ENCODE data around the gene ARHGEF16.
A peak's percentile ranks its signal among the peaks of the same experiment; 100 is the strongest.

The ARHGEF16 gene

DNA sequence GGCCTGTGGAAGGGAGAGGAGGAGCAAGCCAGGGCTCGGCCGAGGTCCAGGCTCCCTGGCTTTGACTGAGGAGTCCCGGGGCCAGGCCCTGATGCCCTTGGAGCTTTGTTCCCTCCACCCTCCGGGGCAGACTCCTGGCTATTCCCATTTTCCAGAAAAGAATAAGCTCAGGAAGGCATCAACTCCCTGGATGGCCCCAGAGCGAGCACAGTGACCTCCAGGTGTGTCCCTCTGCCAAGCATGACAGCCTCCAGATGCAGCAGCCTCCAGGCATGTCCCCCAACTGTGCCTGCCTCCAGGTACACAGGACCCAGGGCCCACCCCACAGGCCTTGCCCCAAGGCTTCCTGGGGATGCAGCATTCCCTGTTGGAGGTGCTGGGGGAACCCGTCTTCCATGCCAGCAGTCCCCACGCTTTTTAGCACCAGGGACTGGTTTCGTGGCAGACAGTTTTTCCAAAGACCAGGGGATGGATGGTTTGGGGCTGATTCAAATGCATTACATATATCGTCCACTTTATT is 15.7 kb upstream of the ARHGEF16 start:
- DNase-seq (ENCODE audit: low spot score): no peak

DNA sequence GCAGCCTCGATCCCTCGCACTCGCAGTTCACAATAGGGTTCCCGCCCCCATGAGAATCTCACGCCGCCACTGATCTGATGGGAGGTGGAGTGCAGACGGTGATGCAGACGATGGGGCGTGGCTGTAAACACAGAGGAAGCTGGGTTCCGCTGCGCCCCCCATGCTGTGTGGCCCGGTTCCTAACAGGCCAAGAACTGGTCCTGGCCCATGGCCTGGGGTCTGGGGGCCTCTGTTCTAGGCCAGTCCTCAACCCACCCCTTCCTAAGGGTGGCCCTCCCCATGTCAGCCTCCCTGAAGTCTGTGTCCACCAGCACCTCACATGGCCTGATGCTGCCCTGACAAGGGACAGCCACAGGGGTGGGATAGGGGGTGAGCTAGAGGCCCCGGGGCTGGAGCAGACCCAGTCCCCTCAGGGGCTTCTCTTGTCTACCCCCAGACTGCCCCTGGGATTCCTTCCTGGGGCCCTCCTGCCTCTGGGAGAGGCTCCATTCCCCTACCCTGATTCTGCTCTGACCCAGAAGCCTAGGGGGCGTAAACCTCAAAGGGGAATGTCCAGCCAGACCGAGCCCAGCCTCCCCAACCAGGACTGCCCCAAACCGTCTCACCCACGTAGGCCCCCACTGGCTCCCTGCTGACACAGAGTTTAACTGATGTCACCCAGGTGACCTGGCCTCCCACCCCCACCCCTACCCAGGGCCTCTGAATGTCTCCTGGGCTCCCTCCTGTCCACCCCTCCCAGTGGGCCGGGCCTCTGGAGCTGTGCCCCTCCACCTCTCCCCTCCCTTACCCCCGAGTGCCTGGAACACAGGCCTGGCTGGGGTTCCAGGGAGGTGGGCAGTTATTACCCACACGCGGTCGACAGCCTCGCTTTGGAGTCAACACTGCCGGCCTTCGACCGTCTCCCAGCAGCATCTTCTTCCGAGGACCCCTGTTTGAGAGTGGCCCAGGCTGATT is 14.8 kb upstream of the ARHGEF16 start:
- DNase-seq (ENCODE audit: low spot score): no peak

DNA sequence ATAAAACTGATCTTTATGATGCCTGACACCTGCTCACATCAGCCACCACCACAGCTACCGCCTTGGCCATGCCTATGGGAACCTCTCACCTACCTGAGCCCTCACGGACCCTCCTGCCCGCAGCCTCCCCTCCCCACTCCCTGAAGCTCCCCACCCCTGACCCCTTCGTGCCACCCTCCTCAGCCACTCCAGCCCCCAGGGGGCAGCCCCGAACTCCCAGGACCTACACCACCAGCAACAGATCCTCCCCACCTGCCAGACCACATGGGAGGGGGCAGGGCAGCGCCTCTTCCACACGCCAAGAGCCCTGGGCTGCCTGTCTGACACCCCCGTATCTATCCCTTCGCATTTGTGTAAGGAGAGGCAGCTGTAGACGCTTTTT is 14.2 kb upstream of the ARHGEF16 start:
- DNase-seq (ENCODE audit: low spot score): no peak

DNA sequence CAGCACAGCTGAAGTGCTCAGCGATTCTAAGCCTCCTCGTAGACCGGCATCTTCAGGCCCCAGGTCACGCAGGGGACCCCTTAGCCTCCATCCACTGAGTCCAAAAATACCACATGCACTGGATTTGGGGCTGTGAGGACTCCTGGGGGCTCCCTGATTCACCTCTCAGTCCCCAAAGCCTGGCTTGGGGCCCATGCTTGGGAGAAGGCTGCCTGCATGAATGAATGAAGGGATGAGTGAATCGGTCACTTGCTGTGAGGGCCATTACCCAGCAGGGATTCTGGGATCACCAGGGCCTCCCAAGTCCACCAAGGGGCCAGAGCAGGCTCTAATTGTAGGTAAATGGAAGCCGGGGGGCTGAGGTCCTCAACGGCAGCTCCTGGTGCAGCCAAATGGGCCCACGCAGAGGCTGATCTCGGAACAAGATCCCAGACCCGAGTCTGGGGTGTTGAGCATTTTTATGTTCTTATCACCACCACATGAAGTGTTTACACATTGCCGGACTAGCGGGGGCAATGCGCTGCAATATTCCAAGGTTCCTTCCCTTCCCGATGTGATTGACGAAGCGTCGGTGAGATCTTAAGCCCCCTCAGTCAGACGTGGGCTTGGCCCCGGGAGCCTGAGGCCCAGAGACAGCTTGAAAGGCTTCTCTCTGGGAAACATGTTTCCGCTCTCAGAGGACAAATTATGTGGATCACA is 13.6 kb upstream of the ARHGEF16 start:
- DNase-seq (ENCODE audit: low spot score): no peak

DNA sequence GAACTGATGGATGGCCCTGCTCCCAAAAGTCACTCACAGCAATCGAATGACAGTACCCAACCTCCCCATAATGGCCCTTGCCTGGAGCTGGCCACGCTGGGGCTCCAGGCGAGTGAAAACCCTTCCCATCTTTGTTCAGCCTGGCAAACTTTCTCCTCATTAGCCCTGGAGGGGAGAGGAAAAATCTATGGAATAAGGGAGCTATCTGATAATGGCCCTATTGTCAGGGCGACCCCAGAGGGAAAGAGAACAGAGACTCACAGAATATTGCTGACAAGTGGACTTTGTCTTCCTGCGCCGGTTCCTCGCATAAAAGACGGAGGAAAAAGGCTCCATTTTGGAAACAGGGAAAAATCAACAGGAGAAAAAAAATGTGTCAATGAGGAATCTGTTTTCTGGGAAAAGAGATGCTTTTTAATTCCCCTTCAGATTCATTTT is 13.0 kb upstream of the ARHGEF16 start:
- DNase-seq (ENCODE audit: low spot score): peak; percentile 81

DNA sequence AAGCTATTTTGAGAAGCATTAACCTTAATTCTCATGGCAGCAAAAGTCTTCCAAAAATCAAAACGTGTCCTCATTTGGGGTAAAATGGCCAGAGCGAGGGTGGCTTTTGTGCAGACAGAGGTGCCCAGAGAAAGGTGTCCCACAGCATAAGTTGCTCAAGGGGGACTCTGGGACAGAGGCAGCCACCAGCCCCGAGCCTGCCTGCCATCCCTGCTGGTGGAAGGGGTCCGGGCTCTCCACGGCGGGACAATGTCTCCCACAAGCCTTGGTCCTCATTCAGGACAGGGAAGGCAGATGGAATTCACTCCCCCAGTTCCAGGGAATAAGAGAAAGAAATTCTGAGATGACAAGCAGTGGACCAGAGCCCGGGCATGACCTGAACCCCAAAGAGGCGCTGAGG is 12.6 kb upstream of the ARHGEF16 start:
- DNase-seq (ENCODE audit: low spot score): no peak

DNA sequence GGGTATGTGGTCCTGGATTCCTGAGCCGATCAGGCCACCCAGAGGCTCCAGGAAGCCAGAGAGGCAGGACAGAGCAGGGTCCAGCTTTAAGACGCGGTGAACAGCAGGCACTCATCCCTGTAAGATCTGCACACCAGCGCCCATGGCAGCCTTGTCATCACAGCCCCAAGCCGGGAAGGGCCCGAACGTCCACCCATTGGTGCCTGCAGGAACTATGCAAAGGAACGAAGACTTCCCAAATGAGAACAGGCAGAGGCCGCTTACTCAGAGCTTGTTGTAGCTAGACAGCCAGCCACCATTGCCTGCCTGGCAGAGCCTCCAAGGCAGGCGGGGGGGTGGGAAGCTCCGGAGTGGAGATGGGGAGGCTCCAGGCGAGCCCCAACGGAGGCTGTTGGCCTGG is 12.1 kb upstream of the ARHGEF16 start:
- no peak for DNase-seq (ENCODE audit: low spot score)

DNA sequence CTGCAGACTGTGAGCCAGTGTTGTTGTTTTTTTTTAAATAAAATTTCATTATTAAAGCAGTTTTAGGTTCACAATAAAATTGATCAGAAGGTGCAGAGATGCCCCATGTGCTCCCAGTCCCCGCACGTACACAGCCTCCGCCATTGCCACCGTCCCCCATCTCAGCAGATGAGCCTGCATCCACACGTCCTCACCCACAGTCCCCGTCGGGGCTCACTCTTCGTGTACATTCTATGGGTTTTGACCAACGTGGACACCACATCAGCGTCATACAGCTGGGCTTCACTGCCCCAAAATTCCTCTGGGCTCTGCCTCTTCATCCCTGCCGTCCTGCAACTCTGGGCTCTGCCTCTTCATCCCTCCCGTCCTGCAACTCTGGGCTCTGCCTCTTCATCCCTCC is 11.6 kb upstream of the ARHGEF16 start:
- no peak for DNase-seq (ENCODE audit: low spot score)

DNA sequence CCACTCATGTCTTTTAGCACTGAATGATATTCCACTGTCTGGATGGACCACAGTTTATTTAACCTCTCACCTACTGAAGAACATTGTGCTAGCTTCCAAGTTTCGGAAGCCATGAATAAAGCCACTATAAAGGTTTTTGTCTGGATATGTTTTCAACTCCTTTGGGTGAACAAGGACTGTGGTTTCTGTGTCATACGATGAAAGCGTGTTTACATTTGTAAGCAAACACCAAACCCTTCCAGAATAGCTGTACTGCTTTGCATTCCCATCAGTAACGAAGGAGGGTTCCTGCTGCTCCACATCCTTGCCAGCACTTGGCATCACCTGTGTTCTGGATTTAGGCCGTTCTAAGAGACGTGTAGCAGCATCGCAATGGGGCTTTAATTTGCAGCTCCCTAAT is 10.7 kb upstream of the ARHGEF16 start:
- DNase-seq (ENCODE audit: low spot score): no peak

DNA sequence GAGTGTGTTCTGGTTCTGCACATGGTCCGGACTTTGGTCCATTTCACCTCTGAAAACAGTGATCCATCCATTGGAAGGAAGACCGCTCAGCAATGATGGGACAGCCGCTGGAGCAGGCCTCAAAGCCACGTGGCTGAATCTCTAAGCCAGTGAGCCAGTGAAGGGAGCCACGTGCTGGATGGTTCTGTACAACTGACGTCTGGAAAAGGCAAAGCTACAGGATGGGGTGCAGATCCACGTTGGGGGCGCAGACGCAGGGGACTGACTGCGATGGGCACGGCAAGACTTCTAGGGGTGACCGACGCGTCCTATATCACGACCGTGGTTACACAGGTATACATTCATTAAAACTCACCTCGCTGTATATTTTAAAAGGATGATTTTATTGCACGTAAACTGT is 10.2 kb upstream of the ARHGEF16 start:
- no peak for DNase-seq (ENCODE audit: low spot score)

DNA sequence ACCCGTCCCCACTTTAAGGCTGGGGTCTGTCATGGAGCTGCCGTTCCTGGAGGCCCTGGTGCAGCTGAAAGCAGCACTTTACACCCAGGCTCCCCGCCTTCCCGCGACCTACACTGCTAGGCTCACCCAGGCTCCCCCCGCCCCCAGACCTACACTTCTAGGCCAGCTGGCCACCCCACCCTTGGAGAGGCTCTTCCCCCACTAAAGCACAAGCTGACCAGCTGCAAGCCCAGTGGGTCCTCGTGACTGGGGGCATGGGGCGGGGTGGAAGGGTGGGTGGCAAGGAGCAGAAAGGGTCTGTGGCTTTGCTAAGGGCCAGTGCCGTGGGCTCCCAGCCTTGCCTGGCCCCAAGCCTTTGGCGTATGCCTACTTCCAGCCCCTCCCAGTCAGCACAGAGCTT is 9.7 kb upstream of the ARHGEF16 start:
- no peak for DNase-seq (ENCODE audit: low spot score)

DNA sequence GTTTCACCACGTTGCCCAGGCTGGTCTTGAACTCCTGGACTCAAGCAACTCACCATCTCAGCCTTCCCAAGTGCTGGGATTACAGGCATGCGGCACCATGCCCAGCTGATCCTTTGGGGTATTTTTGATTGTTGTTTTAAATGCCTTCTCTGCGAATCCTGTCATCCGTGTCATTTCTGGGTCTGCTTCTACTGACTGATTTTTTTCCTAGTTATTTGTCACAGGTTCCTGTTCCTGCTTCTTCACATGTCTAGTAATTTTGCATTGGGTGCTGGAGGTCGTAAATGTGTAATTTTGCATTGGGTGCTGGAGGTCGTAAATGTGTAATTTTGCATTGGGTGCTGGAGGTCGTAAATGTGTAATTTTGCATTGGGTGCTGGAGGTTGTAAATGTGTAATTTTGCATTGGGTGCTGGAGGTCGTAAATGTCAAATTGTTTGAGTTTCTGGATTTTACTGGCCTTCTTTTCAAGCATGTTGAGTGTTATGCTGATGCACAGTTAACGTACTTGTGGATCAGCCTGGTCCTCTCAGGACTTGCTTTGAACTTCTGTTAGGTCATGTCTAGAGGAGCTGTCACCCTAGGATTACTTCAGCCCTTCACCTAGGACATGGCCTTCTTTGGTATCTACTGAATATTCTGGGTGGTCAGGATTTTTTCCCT is 4.1 kb upstream of the ARHGEF16 start:
- no peak for DNase-seq (ENCODE audit: low spot score)

DNA sequence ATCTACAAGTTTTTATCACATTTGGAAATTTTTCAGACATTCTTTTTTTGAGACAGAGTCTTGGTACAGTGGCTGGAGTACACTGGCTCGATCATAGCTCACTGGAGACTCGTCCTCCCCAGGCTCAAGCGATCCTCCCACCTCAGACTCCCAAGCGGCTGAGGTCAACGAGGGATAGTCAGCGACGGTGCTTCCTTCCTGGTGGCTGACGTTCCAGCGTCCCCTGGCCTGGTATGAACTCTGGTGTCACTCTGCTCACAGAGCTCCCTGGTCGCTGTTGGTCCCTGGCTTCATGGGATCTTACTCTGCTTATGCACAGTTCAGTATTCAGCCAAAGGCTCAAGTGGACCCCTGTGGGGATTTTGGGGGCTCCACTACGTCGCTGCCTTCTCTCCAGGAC is 3.5 kb upstream of the ARHGEF16 start:
- no peak for DNase-seq (ENCODE audit: low spot score)

DNA sequence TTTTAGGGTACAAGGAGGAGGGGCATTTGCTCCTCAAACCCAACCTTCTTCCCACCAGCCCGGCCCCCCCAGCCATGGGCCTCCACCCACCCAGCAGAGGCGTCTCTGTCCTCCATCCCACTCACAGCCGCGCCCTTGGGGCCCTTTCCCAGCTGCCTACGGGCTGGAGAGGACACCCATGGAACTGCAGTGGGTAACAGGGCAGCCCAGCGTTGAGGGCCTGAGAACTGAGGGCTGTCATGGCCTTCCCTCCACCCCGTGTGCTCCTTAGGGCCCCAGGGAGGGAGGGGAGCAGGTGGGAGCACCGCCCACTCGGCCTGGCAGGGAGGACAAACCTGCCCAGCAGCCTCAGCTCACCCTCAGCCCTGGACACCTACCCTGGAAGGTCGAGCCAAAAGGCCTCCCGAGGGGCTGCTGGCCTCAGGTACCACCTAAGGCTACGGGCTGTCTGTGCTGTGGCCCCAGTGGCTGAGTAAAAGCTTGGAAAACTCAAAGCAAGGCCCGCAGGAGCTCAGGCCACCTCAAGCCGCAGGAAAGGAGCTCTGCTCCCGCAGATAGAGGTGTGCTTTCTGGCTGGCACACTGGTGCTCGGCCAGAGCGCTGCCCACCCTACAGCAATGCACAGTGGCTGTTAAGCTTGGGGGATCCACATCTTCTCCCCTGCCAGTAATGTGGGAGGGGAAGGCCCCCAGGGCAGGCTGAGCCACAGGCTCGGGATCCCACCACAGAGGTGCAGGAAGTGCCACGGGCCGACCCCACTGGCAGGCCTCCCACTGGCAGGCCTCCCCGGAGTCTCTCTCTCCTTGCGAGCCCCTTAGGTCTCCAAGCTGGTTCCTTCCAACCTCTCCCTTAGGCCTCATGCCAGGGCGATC is 2.2 kb upstream of the ARHGEF16 start:
- DNase-seq (ENCODE audit: low spot score): no peak

DNA sequence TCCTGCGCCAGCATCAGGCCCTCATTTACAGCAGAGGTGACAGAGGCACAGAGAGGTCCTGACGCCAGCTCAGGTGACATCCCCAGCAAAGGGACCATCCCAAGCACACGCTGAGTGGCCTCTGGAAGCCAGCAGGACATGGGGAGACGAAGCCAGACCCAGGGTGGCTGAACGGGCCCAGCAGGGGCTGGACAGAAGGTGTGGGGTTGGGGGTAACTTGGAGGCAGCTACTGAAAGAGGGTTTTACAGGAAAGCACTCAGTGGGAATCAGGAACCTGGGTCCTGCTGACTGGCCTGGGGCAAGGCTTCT is 1.6 kb upstream of the ARHGEF16 start:
- DNase-seq (ENCODE audit: low spot score): no peak

DNA sequence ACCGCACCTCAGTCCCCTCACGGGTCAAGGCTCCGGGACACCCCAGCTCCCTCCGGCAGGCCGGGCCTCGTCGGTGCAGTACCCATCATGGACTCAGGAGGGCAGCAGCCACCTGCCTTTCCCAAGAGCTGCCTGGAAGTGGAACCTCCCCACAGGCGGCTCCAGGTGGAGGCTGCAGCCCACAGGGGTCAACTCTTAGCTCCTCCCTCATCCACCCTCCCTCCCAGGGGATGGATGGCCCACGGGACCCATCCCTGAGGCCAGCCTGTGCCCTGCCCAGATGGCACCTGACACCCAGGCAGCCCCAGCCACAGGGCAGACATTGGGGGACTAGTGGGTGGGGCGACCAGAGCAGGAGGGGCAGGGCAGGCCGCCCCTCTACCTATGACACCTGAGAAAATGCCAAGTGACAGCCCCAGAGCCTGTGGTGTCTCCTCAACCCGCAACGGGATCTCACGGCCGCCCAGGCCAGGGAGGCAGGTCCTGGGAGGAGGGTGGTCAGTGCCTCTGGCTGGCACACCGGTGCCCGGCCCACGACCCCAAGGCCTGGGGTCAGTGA is 1.2 kb upstream of the ARHGEF16 start:
- DNase-seq (ENCODE audit: low spot score): peak; percentile 81

DNA sequence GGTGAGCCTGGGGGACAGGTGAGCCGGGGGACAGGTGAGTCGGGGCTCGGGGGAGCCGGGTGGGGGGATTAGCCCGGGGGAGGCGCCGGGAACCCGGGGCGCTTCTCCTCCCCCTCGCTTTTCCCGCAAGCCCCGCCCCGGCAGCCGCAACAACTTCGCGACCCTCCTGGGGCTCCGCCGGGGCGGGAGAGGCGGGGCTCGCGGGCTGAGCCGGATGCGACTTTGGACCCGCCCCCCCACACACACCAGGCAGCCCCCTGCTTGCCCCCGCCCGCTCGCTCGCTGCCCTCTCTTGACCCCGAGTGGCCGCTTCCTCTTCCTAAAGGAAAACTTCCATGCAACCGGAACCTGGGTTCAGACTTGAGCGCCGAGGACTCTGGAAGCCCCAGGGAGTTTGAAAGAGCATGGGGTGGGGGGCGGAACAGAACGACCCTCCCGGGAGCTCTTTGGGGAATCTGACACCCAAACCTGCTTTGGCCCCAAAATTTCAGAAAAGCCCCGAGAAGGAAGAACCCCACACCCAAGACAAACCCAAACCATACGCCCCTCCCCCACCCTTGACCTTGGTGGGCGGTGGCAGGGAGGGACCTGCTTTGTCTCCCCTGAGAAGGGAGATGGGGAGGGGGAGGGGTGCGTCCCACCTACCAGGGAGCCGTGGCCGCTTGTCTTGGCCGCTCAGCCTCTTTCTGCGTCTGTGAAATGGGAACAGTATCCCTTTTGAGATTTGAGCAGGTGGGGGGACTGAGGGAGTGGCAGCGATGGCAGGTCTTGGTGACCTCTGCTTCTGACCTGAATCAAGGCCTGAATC is 550 bp downstream of the ARHGEF16 start:
- DNase-seq (ENCODE audit: low spot score): no peak

DNA sequence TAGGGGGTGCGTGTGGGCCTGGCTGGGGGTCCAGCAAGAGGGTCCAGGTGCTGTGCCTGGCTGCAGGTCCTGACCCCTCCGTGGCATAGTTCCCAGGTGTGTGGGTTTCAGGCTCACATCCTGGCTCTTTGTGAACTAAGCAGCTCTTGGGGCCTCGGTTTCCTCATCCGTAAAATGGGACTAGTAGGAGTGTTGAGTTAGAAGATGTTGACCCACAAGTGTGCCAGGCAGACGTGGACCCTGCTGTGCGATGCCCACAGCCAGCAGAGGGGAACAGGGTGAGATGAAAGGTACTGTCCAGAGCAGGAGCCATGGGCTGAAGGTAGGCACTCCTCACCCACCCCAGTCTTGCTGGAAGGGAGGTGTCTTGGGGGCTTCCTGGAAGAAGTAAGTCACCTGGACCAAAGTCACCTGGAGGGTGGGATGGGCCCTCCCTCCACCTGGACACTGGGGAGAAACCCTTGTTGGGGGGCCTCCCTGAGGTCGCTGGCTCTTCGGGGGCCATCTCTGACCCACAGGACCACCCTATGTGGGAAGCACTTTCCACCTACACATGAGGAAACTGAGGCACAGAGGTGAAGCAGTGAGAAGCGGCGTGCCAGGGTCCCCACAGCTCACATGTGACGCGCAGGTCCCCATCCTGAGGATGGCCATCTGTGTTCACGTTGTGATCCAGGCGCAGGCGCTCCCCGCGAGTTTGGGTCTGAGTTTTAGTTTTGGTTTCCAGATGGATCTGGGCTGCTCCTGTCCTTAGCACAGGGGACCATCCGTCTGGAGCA is 1.4 kb downstream of the ARHGEF16 start:
- no peak for DNase-seq (ENCODE audit: low spot score)

DNA sequence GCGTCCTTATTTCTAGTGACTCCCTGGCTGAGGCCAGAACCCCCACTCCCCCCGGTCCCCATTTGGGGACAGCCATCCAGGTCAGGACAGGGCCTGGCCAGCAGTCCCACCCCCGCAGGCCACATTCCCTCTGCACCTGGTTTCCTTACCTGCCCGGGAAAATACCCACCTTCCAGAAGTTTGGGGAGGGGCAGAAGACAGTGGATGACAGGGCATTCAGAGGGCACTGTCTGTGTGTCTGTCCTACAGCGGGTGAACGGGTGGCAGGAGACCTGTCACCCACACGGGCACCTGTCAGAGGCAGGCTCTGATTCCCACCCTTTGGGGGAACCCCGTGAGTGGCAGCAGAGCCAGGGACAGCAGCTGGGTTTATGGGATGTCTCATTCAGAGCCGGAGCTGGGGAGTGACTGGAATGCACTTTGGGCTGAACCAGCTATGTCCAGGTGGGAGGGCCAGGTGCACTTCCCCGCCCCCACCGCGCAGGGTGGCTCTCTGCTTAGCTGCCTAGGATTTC is 2.0 kb downstream of the ARHGEF16 start:
- DNase-seq (ENCODE audit: low spot score): no peak
